Measurements from ENCODE around the gene GLYAT.

GLYAT gene

GRCh38 chr11:58676563-58677135 is 55.1 kb downstream of the GLYAT start:
- DNase-seq, result no peak

GRCh38 chr11:58675334-58676155 is 56.2 kb downstream of the GLYAT start:
- peak; percentile 54 for DNase-seq

- no peak for DNase-seq
These were observed 57.1 kb downstream of the GLYAT start for GRCh38 chr11:58674609-58675008.

DNA sequence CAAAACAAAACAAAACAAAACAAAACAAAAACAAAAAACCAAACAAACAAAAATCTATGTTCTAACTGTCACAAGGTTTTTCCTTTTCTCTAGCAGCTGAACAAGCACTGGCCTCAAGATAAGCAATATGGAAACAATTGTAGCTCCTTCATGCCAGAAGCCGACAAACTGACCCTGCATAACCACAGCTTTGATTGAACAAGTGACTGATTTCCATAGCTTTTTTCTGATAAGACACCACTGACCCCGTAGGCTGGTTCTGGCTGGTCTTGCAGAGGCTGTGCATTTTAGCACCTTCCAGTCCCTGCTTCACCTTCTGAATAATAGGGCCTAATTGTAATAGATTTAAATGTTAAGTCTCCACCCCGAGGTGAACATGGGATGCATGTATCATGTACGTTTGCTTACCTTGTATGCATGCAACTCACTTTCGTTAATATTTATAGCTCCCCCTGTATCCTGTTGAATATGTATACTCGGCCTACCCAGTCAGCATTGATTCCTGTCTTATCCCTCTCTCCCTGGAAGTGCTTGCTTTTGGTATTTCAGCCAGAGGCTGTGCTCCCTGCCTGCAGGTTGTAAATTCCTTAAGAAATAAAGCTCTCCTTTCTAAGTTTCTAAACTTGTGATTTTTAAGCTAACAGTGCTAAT is 59.6 kb downstream of the GLYAT start:
- DNase-seq, result no peak

- DNase-seq, result no peak
These were observed 71.7 kb downstream of the GLYAT start for GRCh38 chr11:58659910-58660570.

GRCh38 chr11:58659404-58659803 is 72.3 kb downstream of the GLYAT start:
- DNase-seq, result no peak
